Right lobe of liver (tissue), 4 donors: ENCODE data around the gene ATP7B.

ENCODE experiments used
- POLR2A ChIP-seq: fragments of 450-650 bp; IDR thresholded peaks from one replicate; pipeline ENCODE4 v1.6.1; 2017; ENCODE audit warnings: antibody characterized with exemption, mild to moderate bottlenecking
- TF ChIP-seq, protein P1 (sequence below), 4 donors: fragments of 200-600 bp in 3 of 4; fragments of 450-650 bp in 1 of 4; IDR thresholded peaks; one replicate each; pipeline versions ENCODE4 v1.5.1 to v1.8.0; 2016 to 2022; ENCODE audit warnings: antibody characterized with exemption in 4 of 4, mild to moderate bottlenecking in 2 of 4
- donor health status: DM: no; HTN: no; CAD: no.
- donor health status: DM: no; HTN: no; CAD: no.
- donor health status: DM: no; HTN: yes; CAD: no.

DNA sequence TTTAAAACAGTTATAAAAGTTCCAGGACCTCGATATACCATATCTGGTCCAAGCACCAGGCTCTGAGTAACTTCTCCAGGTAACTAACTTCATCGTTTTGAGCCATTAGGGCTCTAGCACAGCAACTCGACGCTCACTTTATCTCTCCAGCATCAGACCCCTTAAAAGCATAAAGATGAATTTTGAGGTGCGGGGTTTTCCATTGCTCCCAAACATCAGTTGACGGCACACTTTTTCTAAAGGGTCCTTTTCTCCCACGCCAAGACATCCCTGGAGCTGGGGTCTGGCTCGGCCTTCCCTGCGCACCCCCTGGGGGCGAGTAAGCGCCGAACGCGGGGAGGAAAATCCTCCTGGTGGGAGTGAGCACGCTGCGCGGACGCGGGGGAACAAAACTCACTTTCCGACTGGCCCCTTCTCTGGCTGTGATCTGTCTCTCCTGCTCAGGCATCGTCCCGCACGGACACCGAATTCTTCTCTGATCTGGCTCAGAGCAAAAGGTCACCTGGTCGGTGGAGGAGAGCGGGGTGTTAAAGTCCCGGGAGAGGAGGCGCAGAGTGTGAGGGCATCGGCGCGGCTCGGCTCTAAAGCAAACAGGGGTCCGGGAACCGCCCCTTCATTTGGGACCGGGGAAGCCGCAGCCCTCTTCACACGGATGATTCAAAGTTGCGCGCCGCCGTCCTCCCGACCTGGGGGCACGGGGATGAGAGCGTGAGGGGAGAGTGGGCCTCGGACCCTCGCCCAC lies at the start of gene ATP7B:
- TF ChIP-seq, protein P1, sequence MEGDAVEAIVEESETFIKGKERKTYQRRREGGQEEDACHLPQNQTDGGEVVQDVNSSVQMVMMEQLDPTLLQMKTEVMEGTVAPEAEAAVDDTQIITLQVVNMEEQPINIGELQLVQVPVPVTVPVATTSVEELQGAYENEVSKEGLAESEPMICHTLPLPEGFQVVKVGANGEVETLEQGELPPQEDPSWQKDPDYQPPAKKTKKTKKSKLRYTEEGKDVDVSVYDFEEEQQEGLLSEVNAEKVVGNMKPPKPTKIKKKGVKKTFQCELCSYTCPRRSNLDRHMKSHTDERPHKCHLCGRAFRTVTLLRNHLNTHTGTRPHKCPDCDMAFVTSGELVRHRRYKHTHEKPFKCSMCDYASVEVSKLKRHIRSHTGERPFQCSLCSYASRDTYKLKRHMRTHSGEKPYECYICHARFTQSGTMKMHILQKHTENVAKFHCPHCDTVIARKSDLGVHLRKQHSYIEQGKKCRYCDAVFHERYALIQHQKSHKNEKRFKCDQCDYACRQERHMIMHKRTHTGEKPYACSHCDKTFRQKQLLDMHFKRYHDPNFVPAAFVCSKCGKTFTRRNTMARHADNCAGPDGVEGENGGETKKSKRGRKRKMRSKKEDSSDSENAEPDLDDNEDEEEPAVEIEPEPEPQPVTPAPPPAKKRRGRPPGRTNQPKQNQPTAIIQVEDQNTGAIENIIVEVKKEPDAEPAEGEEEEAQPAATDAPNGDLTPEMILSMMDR (IDR thresholded peaks at IDR 0.05) = no peak
- no peak for TF ChIP-seq POLR2A
